WTC11 (cell line): Measurements from ENCODE around the gene SLC27A6. TPM values are rescaled to one million over a fixed set of nuclear protein-coding genes. Genes with fewer than 3 reads are reported as not detected.

Source experiments
- ATAC-seq: fragments of 200-7000 bp; cut with Tn5 transposase; 2 replicates; pipeline ENCODE4 v1.10.0; 2021; ENCODE audit warnings: mild to moderate bottlenecking, moderate library complexity
- CTCF ChIA-PET: fragments of 300-600 bp; sonication (Branson Sonifier 250); formaldehyde crosslinking; loops from one replicate; lab custom pipeline; 2021; ENCODE audit warnings: antibody characterized with exemption; lab: Charles Lee
- POLR2A ChIA-PET: fragments of 350-600 bp; sonication (Branson Sonifier 250); formaldehyde crosslinking; loops from one replicate; lab custom pipeline; 2021; ENCODE audit warnings: antibody characterized with exemption; lab: Charles Lee
- DNase-seq: peaks from one replicate; pipeline ENCODE4 v3.0.0; 2021; ENCODE audit warnings: low spot score
- H3K27ac Mint-ChIP-seq: 2 replicates; pipeline ENCODE4 v1.8.0; 2021; ENCODE audit warnings: mixed read lengths
- H3K27me3 Mint-ChIP-seq: 2 replicates; pipeline ENCODE4 v1.8.0; 2021; ENCODE audit warnings: low read depth, mild to moderate bottlenecking, moderate library complexity, mixed read lengths
- H3K36me3 Mint-ChIP-seq: 2 replicates; pipeline ENCODE4 v1.8.0; 2021; ENCODE audit warnings: mixed read lengths
- H3K4me1 Mint-ChIP-seq: 2 replicates; pipeline ENCODE4 v1.8.0; 2022; ENCODE audit warnings: mixed read lengths
- H3K4me3 Mint-ChIP-seq: 2 replicates; pipeline ENCODE4 v1.8.0; 2021; ENCODE audit warnings: mild to moderate bottlenecking, moderate library complexity, mixed read lengths
- H3K9me3 Mint-ChIP-seq: 2 replicates; pipeline ENCODE4 v1.8.0; 2021; ENCODE audit warnings: mixed read lengths
- EMX1 ChIP-seq: fragments of 250-450 bp; sonication (Bioruptor Pico); IDR thresholded peaks from 2 replicates; pipeline ENCODE4 v1.8.0; 2021; ENCODE audit warnings: mild to moderate bottlenecking
- ESRRA ChIP-seq: sonication (generic); formaldehyde crosslinking; IDR thresholded peaks from 2 replicates; pipeline ENCODE4 v1.8.1; 2022; ENCODE audit warnings: mild to moderate bottlenecking, missing genetic modification reagents, borderline replicate concordance
- FOXP1 ChIP-seq: sonication (generic); formaldehyde crosslinking; IDR thresholded peaks from 2 replicates; pipeline ENCODE4 v1.8.0; 2022; ENCODE audit warnings: missing genetic modification reagents, mild to moderate bottlenecking, moderate library complexity, borderline replicate concordance
- IRF2 ChIP-seq: sonication (generic); formaldehyde crosslinking; IDR thresholded peaks from 2 replicates; pipeline ENCODE4 v1.8.0; 2022; ENCODE audit warnings: low read depth, missing genetic modification reagents, borderline replicate concordance
- JAZF1 ChIP-seq: fragments of 250-450 bp; sonication (Bioruptor Pico); IDR thresholded peaks from 2 replicates; pipeline ENCODE4 v1.9.0; 2021; ENCODE audit warnings: moderate library complexity, mild to moderate bottlenecking, inconsistent platforms
- MYBL2 ChIP-seq: sonication (generic); formaldehyde crosslinking; IDR thresholded peaks from 2 replicates; pipeline ENCODE4 v1.8.1; 2023; ENCODE audit warnings: mild to moderate bottlenecking, moderate library complexity, missing genetic modification reagents
- NR1H2 ChIP-seq: sonication (generic); formaldehyde crosslinking; IDR thresholded peaks from 2 replicates; pipeline ENCODE4 v1.9.0; 2021; ENCODE audit warnings: mild to moderate bottlenecking, moderate library complexity, missing genetic modification reagents
- SMAD4 ChIP-seq: sonication (generic); formaldehyde crosslinking; IDR thresholded peaks from 2 replicates; pipeline ENCODE4 v1.8.0; 2022; ENCODE audit warnings: mild to moderate bottlenecking, missing genetic modification reagents
- SOX15 ChIP-seq: fragments of 250-450 bp; sonication (Bioruptor Pico); IDR thresholded peaks from 2 replicates; pipeline ENCODE4 v1.9.0; 2021; ENCODE audit warnings: mild to moderate bottlenecking
- ZNF121 ChIP-seq: sonication (generic); formaldehyde crosslinking; IDR thresholded peaks from 2 replicates; pipeline ENCODE4 v1.8.0; 2023; ENCODE audit warnings: missing genetic modification reagents
- ZNF219 ChIP-seq: sonication (generic); formaldehyde crosslinking; IDR thresholded peaks from 2 replicates; pipeline ENCODE4 v1.8.0; 2023; ENCODE audit warnings: missing genetic modification reagents, mild to moderate bottlenecking, borderline replicate concordance
- ZNF416 ChIP-seq: fragments of 250-450 bp; sonication (Bioruptor Pico); IDR thresholded peaks from 2 replicates; pipeline ENCODE4 v1.9.0; 2021; ENCODE audit warnings: mild to moderate bottlenecking, inconsistent platforms
- total RNA-seq: library from RNA; stranded (reverse); gene quantifications from 3 replicates; pipeline ENCODE4 v1.2.3, GENCODE V29; 2021
- TF ChIP-seq, protein P1 (sequence below): sonication (generic); formaldehyde crosslinking; IDR thresholded peaks from 2 replicates; pipeline ENCODE4 v1.8.0; 2023; ENCODE audit warnings: missing genetic modification reagents, mild to moderate bottlenecking, borderline replicate concordance
- TF ChIP-seq, protein P2 (sequence below): sonication (generic); formaldehyde crosslinking; IDR thresholded peaks from 2 replicates; pipeline ENCODE4 v1.8.1; 2023; ENCODE audit warnings: mild to moderate bottlenecking, missing genetic modification reagents
- TF ChIP-seq, protein P3 (sequence below): sonication (generic); formaldehyde crosslinking; IDR thresholded peaks from 2 replicates; pipeline ENCODE4 v1.8.0; 2023; ENCODE audit warnings: mild to moderate bottlenecking, missing genetic modification reagents
- TF ChIP-seq, protein P4 (sequence below): sonication (generic); formaldehyde crosslinking; IDR thresholded peaks from 2 replicates; pipeline ENCODE4 v1.8.1; 2022; ENCODE audit warnings: mild to moderate bottlenecking, moderate library complexity, missing genetic modification reagents
- TF ChIP-seq, protein P5 (sequence below): sonication (generic); formaldehyde crosslinking; conservative IDR thresholded peaks from 2 replicates; pipeline ENCODE4 v1.8.1; 2023; ENCODE audit warnings: mild to moderate bottlenecking, low read depth, missing genetic modification reagents, moderate library complexity
- TF ChIP-seq, protein P6 (sequence below): sonication (generic); formaldehyde crosslinking; IDR thresholded peaks from 2 replicates; pipeline ENCODE4 v1.8.1; 2022; ENCODE audit warnings: low read depth, missing genetic modification reagents, borderline replicate concordance

Gene SLC27A6
- total RNA-seq, 1 experiment from 2014 or later = 3.6 TPM

DNA sequence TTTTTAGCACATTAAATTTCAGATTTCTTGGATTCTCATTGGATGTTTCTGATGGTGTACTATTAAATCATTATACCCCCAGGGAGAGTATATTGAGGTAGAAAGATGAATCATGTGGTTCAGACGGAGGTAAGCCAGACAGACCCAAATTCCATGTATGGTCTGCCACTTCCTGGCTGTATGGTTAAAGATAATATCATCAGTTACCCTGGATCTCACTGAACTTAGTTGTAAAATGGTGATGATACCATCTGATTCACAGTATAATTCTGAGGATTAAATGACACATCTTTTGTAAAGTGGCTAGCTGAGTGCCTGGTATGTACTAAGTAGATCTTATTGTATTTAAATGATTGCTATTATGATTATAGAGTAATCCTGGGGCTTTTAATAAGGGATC lies 9.3 kb downstream of the SLC27A6 start (continued):
- no peak for TF ChIP-seq ZNF219 (CRISPR knock-in tag)
- no peak for TF ChIP-seq ESRRA (CRISPR knock-in tag)
- TF ChIP-seq, protein P1, sequence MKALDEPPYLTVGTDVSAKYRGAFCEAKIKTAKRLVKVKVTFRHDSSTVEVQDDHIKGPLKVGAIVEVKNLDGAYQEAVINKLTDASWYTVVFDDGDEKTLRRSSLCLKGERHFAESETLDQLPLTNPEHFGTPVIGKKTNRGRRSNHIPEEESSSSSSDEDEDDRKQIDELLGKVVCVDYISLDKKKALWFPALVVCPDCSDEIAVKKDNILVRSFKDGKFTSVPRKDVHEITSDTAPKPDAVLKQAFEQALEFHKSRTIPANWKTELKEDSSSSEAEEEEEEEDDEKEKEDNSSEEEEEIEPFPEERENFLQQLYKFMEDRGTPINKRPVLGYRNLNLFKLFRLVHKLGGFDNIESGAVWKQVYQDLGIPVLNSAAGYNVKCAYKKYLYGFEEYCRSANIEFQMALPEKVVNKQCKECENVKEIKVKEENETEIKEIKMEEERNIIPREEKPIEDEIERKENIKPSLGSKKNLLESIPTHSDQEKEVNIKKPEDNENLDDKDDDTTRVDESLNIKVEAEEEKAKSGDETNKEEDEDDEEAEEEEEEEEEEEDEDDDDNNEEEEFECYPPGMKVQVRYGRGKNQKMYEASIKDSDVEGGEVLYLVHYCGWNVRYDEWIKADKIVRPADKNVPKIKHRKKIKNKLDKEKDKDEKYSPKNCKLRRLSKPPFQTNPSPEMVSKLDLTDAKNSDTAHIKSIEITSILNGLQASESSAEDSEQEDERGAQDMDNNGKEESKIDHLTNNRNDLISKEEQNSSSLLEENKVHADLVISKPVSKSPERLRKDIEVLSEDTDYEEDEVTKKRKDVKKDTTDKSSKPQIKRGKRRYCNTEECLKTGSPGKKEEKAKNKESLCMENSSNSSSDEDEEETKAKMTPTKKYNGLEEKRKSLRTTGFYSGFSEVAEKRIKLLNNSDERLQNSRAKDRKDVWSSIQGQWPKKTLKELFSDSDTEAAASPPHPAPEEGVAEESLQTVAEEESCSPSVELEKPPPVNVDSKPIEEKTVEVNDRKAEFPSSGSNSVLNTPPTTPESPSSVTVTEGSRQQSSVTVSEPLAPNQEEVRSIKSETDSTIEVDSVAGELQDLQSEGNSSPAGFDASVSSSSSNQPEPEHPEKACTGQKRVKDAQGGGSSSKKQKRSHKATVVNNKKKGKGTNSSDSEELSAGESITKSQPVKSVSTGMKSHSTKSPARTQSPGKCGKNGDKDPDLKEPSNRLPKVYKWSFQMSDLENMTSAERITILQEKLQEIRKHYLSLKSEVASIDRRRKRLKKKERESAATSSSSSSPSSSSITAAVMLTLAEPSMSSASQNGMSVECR (CRISPR knock-in tag) = no peak
- TF ChIP-seq, protein P2, sequence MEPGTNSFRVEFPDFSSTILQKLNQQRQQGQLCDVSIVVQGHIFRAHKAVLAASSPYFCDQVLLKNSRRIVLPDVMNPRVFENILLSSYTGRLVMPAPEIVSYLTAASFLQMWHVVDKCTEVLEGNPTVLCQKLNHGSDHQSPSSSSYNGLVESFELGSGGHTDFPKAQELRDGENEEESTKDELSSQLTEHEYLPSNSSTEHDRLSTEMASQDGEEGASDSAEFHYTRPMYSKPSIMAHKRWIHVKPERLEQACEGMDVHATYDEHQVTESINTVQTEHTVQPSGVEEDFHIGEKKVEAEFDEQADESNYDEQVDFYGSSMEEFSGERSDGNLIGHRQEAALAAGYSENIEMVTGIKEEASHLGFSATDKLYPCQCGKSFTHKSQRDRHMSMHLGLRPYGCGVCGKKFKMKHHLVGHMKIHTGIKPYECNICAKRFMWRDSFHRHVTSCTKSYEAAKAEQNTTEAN (CRISPR knock-in tag) = no peak

DNA sequence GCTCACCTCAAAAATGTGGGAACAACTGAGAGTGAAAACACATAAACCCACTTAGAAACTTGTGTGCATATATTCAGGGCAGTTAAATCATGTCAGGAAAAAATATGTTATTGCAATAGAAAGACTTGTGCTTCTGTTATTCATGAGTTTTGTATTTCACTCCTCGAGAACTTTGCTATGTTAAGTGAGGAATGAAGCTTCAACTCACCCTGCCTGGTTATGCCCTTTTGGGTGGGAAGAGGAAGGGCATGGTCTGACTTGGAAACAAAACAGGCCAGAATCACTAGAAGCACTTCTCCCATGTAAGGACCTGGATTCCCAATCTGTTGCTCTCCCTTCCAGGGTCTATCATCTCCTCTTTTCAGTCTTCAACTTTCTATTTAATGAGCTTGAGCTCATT lies 14.5 kb downstream of the SLC27A6 start:
- Mint-ChIP-seq H3K4me1 (peaks cover 8% of the 10 kb centered on the region), H3K27me3 (no peaks in the 10 kb centered on the region), H3K27ac (no peak overlapping the region), H3K4me3 (no peak overlapping the region), H3K9me3 (no peaks in the 10 kb centered on the region), H3K36me3 (no peaks in the 10 kb centered on the region)
- CTCF ChIA-PET = no interaction called here
- POLR2A ChIA-PET = no interaction called here
- TF ChIP-seq SMAD4 (CRISPR knock-in tag) (no peak), MYBL2 (CRISPR knock-in tag) (no peak), NR1H2 (CRISPR knock-in tag) (no peak), ZNF416 (CRISPR knock-in tag) (no peak), JAZF1 (CRISPR knock-in tag) (no peak), FOXP1 (CRISPR knock-in tag) (no peak), ZNF121 (CRISPR knock-in tag) (no peak), IRF2 (CRISPR knock-in tag) (no peak), ZNF219 (CRISPR knock-in tag) (no peak), EMX1 (CRISPR knock-in tag) (no peak), SOX15 (no peak)
- TF ChIP-seq, protein P3, sequence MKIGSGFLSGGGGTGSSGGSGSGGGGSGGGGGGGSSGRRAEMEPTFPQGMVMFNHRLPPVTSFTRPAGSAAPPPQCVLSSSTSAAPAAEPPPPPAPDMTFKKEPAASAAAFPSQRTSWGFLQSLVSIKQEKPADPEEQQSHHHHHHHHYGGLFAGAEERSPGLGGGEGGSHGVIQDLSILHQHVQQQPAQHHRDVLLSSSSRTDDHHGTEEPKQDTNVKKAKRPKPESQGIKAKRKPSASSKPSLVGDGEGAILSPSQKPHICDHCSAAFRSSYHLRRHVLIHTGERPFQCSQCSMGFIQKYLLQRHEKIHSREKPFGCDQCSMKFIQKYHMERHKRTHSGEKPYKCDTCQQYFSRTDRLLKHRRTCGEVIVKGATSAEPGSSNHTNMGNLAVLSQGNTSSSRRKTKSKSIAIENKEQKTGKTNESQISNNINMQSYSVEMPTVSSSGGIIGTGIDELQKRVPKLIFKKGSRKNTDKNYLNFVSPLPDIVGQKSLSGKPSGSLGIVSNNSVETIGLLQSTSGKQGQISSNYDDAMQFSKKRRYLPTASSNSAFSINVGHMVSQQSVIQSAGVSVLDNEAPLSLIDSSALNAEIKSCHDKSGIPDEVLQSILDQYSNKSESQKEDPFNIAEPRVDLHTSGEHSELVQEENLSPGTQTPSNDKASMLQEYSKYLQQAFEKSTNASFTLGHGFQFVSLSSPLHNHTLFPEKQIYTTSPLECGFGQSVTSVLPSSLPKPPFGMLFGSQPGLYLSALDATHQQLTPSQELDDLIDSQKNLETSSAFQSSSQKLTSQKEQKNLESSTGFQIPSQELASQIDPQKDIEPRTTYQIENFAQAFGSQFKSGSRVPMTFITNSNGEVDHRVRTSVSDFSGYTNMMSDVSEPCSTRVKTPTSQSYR = no peak
- TF ChIP-seq, protein P4, sequence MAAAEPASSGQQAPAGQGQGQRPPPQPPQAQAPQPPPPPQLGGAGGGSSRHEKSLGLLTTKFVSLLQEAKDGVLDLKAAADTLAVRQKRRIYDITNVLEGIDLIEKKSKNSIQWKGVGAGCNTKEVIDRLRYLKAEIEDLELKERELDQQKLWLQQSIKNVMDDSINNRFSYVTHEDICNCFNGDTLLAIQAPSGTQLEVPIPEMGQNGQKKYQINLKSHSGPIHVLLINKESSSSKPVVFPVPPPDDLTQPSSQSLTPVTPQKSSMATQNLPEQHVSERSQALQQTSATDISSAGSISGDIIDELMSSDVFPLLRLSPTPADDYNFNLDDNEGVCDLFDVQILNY = no peak
- TF ChIP-seq, protein P2 (CRISPR knock-in tag) = no peak
- TF ChIP-seq, protein P5, sequence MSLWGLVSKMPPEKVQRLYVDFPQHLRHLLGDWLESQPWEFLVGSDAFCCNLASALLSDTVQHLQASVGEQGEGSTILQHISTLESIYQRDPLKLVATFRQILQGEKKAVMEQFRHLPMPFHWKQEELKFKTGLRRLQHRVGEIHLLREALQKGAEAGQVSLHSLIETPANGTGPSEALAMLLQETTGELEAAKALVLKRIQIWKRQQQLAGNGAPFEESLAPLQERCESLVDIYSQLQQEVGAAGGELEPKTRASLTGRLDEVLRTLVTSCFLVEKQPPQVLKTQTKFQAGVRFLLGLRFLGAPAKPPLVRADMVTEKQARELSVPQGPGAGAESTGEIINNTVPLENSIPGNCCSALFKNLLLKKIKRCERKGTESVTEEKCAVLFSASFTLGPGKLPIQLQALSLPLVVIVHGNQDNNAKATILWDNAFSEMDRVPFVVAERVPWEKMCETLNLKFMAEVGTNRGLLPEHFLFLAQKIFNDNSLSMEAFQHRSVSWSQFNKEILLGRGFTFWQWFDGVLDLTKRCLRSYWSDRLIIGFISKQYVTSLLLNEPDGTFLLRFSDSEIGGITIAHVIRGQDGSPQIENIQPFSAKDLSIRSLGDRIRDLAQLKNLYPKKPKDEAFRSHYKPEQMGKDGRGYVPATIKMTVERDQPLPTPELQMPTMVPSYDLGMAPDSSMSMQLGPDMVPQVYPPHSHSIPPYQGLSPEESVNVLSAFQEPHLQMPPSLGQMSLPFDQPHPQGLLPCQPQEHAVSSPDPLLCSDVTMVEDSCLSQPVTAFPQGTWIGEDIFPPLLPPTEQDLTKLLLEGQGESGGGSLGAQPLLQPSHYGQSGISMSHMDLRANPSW (CRISPR knock-in tag) = no peak
- TF ChIP-seq, protein P6, sequence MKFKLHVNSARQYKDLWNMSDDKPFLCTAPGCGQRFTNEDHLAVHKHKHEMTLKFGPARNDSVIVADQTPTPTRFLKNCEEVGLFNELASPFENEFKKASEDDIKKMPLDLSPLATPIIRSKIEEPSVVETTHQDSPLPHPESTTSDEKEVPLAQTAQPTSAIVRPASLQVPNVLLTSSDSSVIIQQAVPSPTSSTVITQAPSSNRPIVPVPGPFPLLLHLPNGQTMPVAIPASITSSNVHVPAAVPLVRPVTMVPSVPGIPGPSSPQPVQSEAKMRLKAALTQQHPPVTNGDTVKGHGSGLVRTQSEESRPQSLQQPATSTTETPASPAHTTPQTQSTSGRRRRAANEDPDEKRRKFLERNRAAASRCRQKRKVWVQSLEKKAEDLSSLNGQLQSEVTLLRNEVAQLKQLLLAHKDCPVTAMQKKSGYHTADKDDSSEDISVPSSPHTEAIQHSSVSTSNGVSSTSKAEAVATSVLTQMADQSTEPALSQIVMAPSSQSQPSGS (CRISPR knock-in tag) = no peak
- no peak for DNase-seq
- ATAC-seq = no peak
